NCI-H748 treated with DMSO at 0.1 percent for 48 hours (cell line): ENCODE results near the gene ALDH18A1.
"Not testable (repeated sequence)": the region's sequence is repeated elsewhere in the genome, so short reads cannot be mapped to it uniquely, and the experiment has no call there.

Source experiments
- DNase-seq: peaks from one replicate; lab custom pipeline; 2025; lab: John Stamatoyannopoulos, UW

ALDH18A1 gene

DNA sequence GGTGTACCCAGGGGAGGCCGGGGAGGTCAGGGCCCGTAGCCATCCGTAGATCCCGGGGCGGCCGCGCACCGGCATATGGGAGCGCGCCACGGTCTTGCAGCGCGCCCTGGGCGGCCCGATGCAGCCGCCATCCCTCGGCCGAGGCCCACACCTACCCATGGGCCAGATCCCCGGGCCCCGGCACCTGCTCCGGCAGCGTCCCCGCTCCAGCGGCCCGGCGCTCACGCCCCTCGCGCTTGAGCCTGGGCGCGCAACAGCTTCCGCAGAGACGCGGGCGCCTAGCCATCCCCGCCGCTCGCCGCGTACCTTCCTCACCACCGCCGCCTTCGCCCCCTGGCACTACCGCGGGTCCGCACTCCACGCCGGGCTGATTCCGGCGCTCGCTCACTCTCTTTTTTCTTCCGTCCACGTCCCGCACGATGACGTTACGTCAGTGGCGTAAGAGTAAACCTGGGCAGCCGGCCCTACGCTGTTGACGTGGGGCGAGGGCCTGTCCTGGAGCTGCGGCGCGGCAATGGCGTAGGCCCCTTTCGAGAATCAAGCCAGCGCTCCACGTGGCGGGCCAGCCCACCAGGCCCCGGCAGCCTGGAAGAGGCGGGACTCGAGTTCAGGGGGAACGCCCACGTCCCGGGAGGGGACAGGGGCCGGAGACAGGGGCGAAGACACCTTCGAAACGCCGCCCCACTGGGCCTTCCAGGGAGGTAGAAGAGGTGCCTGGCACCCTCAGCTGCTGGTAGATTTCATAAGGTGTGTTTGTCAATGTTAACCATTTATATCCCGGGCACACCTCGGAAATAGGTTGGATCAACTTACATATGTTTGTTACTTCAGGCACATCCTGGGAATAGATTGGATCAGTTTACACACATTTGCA lies at the start of gene ALDH18A1:
TSS of gene ALDH18A1 (minus strand) at position 421 of the 874 bp plus-strand sequence. CDS start 3,334 bp downstream, outside the sequence.
- DNase-seq: peak; percentile 23

- no peak for DNase-seq
Measured at GRCh38 chr10:95698415-95698814, 41.9 kb upstream of the ALDH18A1 start.

DNA sequence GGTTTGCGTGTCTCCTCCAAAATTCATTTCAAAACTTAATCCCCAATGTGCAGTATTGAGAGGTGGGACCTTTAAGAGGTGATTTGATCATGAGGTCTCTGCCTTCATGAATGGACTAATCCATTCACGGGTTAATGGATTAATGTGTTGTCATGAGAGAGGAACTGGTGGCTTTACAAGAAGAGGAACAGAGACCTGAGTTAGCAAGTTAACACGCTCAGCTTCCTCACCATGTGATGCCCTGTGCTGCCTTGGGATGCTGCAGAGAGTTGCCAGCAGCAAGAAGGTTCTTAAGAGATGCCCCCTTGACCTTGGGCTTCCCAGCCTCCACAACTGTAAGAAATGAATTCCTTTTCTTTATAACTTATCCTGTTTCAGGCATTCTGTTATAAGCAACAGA lies 40.9 kb upstream of the ALDH18A1 start:
- DNase-seq: no peak

- DNase-seq: no peak
Measured at GRCh38 chr10:95694665-95695064, 38.2 kb upstream of the ALDH18A1 start.

DNA sequence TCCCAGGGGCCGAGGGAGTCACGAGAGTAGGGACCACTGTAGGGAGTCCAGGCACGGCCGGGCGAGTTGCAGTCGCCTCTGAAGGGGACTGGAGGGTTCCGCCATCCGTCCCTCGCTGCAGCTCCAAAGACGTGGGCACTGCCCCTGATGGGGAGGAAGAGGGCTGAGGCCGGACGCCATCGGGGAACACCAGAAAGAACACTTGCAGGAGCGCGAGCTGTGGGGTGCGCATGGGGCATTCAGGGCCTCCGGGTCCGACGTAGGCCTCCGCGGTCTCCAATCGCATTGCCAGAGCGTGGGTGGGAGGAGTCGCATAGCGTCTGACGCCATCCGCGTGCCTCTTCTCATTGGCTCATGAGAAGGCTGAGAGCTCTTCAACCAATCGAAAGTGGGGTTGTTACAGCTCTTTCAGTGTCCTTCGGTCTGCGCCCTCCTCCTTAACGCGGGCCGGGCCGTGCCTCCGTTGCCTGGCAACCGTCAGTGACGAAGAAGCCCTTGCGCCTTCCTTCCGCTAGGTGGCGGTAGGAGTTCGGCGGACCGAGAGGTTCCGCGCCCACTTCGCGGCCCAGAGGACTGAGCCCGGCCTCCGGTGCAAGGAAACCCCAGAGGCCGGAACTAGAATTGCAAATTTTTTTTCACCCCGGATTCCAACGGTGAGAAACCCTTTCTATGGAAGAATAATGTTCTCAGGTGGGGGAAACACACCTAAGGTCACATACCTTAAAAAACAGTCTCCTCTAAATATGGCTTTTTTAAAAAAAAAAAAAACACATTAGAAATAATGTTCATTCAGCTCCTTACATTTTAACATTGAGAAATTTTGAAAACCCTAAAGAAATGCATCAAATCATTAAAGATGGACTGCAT lies 37.4 kb upstream of the ALDH18A1 start, which contains the start of gene TCTN3:
TSS of gene TCTN3 (minus strand) at position 260 of the 867 bp plus-strand sequence. CDS start at position 232, 28 bp downstream.
- peak; percentile 89 for DNase-seq

DNA sequence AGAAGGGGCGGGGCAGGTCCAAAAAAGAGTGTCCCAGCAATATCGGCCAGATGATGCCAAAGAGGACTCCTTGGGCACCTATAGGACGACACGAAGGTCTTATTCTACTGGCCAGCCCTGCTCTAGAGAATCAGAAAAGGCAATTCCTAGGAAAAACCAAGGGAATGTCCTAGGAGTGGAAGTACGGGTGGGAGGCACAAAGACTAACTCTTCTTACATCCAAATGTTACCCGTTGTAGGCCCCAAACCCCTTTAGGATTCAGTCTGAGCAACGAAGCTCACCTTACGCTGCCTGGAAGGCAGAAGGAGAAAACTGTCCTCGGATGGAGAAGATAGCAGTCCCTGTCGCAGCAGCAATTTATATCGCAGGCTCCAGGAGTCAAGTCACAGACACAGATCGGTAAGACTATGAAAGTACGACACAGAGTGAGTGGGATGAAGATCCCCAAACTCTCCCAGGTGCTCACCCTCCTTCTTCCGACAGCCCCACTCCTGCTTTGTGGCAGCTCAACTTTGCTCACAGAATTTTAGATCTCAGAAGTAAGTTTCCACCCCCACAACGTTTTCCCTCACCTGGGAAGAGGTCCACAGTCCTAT lies 36.7 kb upstream of the ALDH18A1 start:
- no peak for DNase-seq

- DNase-seq: no peak
Measured at GRCh38 chr10:95691281-95691680, 34.8 kb upstream of the ALDH18A1 start.

- no peak for DNase-seq
Measured at GRCh38 chr10:95688648-95689047, 32.1 kb upstream of the ALDH18A1 start.

DNA sequence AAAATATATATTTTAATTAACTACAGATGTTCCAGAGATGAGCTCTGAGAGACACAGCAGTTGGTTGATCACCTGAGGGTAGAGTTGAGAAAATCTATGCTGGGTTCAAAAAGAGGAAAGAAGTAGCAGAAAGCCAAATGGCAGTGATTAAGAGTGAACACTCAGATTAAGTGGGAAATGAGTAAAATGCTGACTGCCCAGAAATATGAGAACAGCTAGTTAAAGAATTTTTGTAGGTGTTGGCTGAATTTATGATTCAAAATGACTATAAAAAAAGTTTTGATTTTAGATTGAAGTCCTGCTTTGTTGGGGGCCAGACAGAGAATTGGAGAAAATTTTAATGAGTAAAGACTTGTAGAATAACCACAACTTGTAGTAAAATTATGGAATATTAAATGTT lies 27.5 kb upstream of the ALDH18A1 start:
- DNase-seq: no peak

GRCh38 chr10:95675403-95676116 lies 19.0 kb upstream of the ALDH18A1 start:
- DNase-seq: no peak

DNA sequence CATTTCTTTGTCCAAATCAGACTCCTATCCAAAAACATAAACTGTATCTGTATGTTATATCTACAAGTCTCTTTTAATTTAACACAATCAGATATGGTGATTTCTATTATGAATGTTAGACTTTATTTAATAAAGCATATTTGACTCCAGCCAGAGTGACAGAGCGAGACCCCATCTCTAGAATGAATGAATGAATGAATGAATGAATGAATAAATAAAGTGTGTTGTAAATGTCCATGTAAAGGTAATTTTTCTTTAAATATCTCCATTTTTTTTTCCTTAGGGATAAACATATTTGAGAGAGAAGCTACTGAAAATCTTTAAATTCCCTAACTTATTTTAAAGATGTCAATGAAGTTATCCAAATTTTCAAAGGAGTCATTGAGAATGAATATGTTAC lies 18.1 kb upstream of the ALDH18A1 start:
- DNase-seq: no peak

DNA sequence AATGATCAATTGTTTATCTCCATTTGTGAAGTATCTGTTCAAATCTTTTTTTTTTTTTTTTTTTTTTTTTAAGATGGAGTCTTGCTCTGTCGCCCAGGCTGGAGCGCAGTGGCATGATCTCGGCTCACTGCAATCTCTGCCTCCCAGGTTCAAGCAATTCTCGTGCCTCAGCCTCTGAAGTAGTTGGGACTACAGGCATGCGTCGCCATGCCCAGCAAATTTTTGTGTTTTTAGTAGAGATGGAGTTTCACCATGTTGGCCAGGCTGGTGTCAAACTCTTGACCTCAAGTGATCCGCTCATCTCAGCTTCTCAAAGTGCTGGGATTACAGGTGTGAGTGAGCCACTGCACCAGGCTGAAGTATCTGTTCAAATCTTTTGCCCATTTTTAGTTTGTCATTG lies 16.1 kb upstream of the ALDH18A1 start:
- not testable (repeated sequence) for DNase-seq

DNA sequence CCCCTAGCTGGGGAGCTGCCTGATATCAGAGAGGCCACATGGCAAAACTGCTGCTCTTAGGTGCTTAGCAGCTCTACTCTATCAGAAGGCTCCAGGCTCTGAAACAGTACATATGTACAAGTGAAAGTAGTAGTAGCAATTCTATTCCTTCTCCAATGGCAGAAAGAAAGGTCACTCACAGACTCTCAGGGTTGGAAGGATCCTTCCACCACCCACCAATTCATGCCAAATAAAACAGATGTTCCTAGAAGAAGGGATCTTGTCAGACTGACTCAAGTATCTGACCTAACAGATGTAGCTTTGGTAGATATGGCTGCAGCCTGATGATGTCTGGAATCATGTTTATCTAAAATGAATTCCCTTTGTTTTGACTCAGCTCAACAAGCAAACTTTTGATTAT lies 8.0 kb upstream of the ALDH18A1 start:
- no peak for DNase-seq

DNA sequence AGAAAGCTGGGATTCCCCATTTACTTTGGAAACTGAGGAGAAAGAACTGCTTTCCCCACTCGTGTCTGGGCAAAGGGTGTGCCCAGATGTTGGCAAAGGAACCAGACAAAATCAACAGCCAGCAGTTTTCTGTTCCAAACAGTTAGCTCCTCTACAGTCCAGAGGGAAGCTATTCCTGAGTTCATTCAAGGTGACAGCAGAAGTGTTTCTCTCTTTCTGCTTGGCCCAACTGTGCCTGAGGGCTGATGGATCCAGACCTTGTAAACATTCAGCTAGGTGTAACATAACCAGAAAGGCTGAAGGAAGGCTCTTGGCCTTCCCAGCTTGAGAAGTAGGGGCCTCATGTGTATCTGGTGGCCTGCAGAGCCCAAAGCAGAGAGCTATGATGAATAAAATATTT lies 7.0 kb upstream of the ALDH18A1 start:
- no peak for DNase-seq

DNA sequence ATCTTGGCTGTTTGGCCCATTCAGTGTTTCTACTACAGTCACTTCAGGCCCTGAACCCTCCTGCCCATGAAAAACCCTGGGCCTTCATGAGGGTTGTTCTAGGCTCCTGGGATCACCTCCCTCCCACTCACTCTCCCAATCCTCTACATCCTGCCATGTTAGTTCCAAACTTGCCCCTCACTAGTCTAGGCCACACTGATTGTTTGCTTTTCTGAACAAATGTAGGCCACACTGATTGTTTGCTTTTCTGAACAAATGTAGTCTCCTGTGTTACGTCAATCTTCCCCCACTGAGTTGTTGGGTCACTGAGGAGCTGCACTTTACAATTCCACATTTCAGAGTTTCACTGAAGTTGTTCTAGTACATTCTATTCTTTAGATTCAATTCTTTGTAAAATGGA lies 5.3 kb upstream of the ALDH18A1 start:
- no peak for DNase-seq

DNA sequence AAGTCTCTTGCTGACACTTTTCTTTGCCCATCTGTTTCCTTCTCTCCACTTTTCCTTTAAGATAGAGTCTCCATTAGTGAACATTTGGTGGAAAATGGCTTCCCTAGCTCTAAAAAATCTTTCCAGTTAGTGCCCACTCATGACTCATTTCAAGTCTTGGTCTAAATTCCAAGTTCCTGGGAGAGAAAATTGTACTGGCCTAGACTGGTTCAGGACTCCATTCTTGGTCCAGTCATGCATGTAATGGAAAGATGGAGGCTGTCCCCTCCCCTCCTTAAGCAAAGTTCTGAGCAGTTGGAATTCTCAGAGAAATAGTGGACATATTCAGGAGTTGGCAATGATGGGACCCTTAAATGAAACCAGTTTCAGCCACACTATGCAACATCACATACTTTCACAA lies 3.8 kb upstream of the ALDH18A1 start:
- DNase-seq: no peak

- DNase-seq: no peak
Measured at GRCh38 chr10:95657250-95657649, 739 bp upstream of the ALDH18A1 start.

- no peak for DNase-seq
Measured at GRCh38 chr10:95655571-95656290, 780 bp downstream of the ALDH18A1 start.

- DNase-seq: no peak
Measured at GRCh38 chr10:95653895-95654294, 2.6 kb downstream of the ALDH18A1 start.

DNA sequence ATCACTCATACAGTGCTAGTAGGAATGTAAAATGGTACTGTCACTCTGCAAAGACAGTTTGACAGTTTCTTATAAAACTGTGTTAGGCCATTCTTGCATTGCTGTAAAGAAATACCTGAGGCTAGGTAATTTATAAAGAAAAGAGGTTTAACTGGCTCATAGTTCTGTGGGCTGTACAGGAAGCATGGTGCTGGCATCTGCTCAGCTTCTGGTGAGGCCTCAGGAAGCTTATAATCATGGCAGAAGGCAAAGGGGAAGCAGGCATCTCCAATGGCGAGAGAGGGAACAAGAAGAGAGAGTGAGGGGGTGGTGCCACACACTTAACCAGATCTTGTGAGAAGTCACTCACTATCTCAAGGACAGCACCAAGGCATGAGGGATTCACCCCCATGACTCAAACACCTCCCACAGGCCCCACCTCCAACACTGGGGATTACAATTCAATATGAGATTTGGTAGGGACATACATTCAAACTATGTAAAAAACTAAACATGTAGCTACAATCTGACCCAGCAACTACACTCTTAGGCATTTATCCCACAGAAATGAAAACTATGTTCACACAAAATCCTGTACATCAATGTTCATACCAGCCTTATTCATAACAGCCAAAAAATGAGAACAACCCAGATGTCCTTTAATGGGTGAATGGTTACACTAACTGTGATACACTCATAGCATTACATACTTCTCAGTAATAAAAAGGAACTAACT lies 5.0 kb downstream of the ALDH18A1 start:
- no peak for DNase-seq
